ENCODE data around the gene SMYD4.
"Not testable (repeated sequence)": the region's sequence is repeated elsewhere in the genome, so short reads cannot be mapped to it uniquely, and the experiment has no call there.

Gene SMYD4

GRCh38 chr17:1830288-1830687, 586 bp upstream of the SMYD4 start:
- DNase-seq (ENCODE audit: low read depth), result no peak

DNA sequence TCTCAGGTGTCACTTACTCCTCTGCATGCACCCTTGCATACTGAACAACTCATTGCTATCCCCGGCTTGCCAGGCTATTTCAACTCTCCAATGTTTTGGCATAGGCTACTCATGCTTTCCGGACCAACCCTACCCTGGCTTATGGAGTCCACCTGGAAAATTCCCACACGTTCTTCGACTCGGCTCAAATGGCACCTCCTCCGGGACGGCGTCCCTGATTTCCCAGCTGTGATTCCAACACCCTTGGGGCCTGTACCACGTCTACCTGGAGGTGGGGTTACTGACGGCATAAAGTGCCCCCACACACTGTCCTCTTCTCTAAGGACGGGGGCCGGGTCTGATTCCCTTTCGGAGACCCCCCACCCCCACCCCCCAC, 498 bp downstream of the SMYD4 start:
- DNase-seq (ENCODE audit: low read depth), result no peak

GRCh38 chr17:1820528-1821252, 9.0 kb downstream of the SMYD4 start:
- no peak for DNase-seq (ENCODE audit: low read depth)

DNA sequence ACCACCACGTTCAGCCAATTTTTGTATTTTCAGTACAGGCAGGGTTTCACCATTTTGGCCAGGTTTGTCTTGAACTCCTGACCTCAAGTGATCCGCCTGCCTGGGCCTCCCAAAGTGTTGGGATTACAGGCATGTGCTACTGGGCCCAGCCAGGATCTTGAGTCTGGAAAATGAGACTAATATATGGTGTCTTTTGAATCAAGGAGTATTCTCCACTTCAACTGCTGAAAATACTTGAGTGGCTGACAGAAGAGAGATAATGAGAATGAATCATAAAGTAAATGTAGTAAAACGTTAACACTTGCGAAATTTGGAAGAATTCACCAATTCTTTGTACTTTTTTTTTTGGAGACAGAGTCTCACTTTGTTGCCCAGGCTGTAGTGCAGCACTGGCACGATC, 16.6 kb downstream of the SMYD4 start:
- no peak for DNase-seq (ENCODE audit: low read depth)

- no peak for DNase-seq (ENCODE audit: low read depth)
Observed at GRCh38 chr17:1810450-1811103, 19.1 kb downstream of the SMYD4 start.

- DNase-seq (ENCODE audit: low read depth), result not testable (repeated sequence)
Observed at GRCh38 chr17:1809815-1810214, 19.9 kb downstream of the SMYD4 start.

GRCh38 chr17:1808644-1809043, 21.1 kb downstream of the SMYD4 start:
- no peak for DNase-seq (ENCODE audit: low read depth)

DNA sequence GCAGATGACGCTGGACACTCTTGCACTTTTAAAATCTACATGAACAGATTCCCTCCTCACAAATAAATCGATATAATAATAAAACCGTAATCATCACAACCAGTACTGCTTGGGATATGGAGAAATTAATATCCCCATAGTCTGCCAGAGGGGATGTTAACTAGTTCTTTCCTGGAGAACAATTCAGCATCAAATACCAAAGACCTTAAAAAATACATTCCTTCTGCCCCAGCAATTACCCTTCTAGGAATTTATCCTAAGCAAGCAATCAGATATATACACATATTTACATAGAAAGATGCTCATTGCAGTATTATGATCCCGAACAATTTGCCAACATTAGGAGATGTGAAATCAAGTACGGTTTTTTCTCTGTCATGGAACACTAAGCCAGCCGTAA, 21.8 kb downstream of the SMYD4 start:
- DNase-seq (ENCODE audit: low read depth), result no peak

GRCh38 chr17:1803280-1803679, 26.4 kb downstream of the SMYD4 start:
- no peak for DNase-seq (ENCODE audit: low read depth)

- no peak for DNase-seq (ENCODE audit: low read depth)
Observed at GRCh38 chr17:1802429-1802828, 27.3 kb downstream of the SMYD4 start.

DNA sequence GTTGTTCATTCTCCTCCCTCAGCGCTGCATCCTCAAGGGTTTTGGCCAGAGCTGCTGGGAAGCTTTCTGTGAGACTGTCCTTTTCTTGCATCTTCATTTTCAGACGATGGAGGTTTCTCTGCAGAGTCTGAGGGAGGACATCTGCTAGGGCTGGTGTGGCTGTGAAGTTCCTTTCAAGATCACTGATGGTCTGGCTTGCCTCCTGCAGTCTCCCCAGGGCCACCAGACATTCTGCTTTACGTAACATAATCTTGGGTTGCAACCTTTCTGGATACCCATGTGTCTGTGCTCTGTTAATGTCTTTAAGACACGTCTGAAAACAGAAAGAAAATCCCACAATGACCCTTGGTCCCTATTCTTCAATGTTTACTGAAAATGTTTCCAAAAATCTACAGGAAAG, 29.0 kb downstream of the SMYD4 start:
- no peak for DNase-seq (ENCODE audit: low read depth)

- no peak for DNase-seq (ENCODE audit: low read depth)
Observed at GRCh38 chr17:1800240-1800639, 29.5 kb downstream of the SMYD4 start.

GRCh38 chr17:1797846-1798245, 31.9 kb downstream of the SMYD4 start:
- not testable (repeated sequence) for DNase-seq (ENCODE audit: low read depth)

DNA sequence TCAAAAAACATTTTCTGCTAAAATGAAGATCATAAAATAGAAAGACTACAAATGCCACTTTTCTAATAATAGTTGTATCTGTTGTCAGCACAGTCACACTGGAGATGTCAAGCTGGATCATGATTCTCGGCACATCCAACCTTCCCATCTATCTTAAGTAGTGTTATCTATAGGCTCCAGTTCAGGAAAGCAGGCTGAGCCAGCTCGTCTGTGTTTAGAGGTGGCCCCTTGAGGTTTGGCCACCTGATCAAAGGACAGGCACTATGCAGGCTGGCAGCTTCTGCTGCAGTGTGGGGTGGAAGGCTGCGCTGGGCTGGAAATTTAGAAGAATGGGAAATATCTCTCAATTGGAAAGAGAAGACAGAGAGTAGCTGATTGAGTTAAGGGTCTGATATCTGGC, 32.4 kb downstream of the SMYD4 start:
- DNase-seq (ENCODE audit: low read depth), result no peak

- DNase-seq (ENCODE audit: low read depth), result no peak
Observed at GRCh38 chr17:1796800-1797199, 32.9 kb downstream of the SMYD4 start.

GRCh38 chr17:1793447-1793806, 36.3 kb downstream of the SMYD4 start:
- no peak for DNase-seq (ENCODE audit: low read depth)

GRCh38 chr17:1792495-1793446, 36.9 kb downstream of the SMYD4 start:
- DNase-seq (ENCODE audit: low read depth), result no peak

- DNase-seq (ENCODE audit: low read depth), result no peak
Observed at GRCh38 chr17:1789936-1790335, 39.8 kb downstream of the SMYD4 start.

DNA sequence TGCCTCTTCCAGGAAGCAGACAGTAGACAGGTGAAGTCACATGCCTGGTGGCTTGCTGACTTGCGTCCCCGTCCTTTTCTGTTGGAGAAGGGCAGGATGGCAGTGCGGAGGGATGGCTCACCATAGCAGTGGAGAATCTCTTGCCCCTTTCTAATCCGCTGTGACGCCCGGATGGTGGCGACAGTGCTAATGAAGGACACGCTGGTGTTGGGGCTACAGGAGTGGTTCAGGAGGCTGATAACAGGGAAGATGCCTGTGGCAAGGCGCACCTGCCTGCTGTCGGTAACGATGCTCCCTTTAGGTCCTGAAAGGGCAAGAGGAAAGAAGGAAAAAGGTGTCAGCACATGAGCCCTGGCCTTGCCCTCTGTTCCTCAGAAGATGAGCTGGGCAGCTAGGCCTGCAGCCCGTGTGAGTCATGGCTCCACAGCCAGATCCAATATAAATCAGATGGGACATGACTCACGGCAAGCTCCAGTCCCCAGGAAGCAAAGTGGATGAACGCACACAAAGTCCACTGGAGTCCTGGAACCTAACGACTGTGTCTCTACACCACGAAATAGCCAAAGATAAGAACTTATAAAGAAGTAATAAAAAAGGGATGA, 42.3 kb downstream of the SMYD4 start:
- DNase-seq (ENCODE audit: low read depth), result no peak

- DNase-seq (ENCODE audit: low read depth), result no peak
Observed at GRCh38 chr17:1786708-1787107, 43.0 kb downstream of the SMYD4 start.

GRCh38 chr17:1785930-1786329, 43.8 kb downstream of the SMYD4 start:
- no peak for DNase-seq (ENCODE audit: low read depth)

- DNase-seq (ENCODE audit: low read depth), result no peak
Observed at GRCh38 chr17:1783834-1784611, 45.7 kb downstream of the SMYD4 start.

Measured in CMK (cell line).